NT2/D1 (cell line): Measurements from ENCODE around the gene EXOC2.

Experiments used
- SUZ12 ChIP-seq: IDR thresholded peaks from 2 replicates; pipeline ENCODE4 v1.6.1; 2011; ENCODE audit not compliant: insufficient read length, insufficient read depth; ENCODE audit errors: extremely low read depth
- YY1 ChIP-seq: IDR thresholded peaks from 2 replicates; pipeline ENCODE4 v1.6.1; 2011; ENCODE audit not compliant: insufficient read length, insufficient read depth
- ZNF274 ChIP-seq: IDR thresholded peaks from 2 replicates; pipeline ENCODE4 v1.6.1; 2011; ENCODE audit warnings: mild to moderate bottlenecking, low read depth, low read length

DNA sequence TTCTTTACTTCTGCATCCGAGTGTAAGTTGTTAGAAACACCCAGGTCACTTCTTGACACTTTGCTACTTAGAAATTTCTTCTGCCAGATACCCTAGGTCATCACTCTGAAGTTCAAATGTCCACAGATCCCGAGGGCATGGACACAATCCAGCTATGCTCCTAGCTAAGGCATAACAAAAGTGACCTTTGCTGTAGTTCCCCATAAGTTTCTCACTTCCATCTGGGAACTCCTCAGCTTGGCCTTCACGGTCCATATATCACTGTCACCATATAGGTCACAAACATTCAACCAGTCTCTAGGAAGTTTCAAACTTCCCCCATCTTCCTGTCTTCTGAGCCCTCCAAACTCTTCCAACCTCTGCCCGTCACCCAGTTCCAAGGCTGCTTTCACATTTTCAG lies 236.1 kb downstream of the EXOC2 start:
- no peak for TF ChIP-seq YY1
- TF ChIP-seq SUZ12: no peak
- TF ChIP-seq ZNF274: no peak
